Measurements from ENCODE around the gene ZNF576. TPM values are rescaled to one million over a fixed set of nuclear protein-coding genes. Genes with fewer than 3 reads are reported as not detected.
A peak's percentile ranks its signal among the peaks of the same experiment; 100 is the strongest.

ZNF576 gene
- total and polyA plus RNA-seq, 2 of the 13 experiments (the other 11 are each of a cell fraction or from before 2014, with no cell fraction given): 7.2 to 9.6 TPM

GRCh38 chr19:43619262-43620060 lies 23.1 kb downstream of the ZNF576 start, which contains the start of gene ZNF428 (continued):
- TF ChIP-seq ZNF280D (CRISPR knock-in tag; IDR thresholded peaks at IDR 0.05) (peak; percentile 90), ZBED4 (CRISPR knock-in tag; IDR thresholded peaks at IDR 0.05; ENCODE audit: borderline replicate concordance) (no peak), MTA1 (CRISPR knock-in tag; IDR thresholded peaks at IDR 0.05; ENCODE audit: borderline replicate concordance) (peak; percentile 96; the same call in 1 of the 2 replicates), TRIM22 (IDR thresholded peaks at IDR 0.05) (no peak), SP5 (CRISPR knock-in tag; IDR thresholded peaks at IDR 0.05; ENCODE audit: borderline replicate concordance, low read depth) (0 out of 2 replicates have a peak, but pooled peaks have one; percentile 18), AHDC1 (CRISPR knock-in tag; IDR thresholded peaks at IDR 0.05; ENCODE audit: borderline replicate concordance) (no peak; the same call in none of the 2 replicates), CREM (IDR thresholded peaks at IDR 0.05) (peak; percentile 9; the same call in 1 of the 2 replicates), CREM (CRISPR knock-in tag; IDR thresholded peaks at IDR 0.05) (no peak), SP1 (IDR thresholded peaks at IDR 0.05) (no peak), SP1 (CRISPR knock-in tag; IDR thresholded peaks at IDR 0.05) (no peak; the same call in 1 of the 2 replicates), AGO1 (IDR thresholded peaks at IDR 0.05; ENCODE audit: low read depth, low read length, poor library complexity, severe bottlenecking) (peak; percentile 51), PHF20 (CRISPR knock-in tag; IDR thresholded peaks at IDR 0.05) (peak; percentile 70), CHD2 (IDR thresholded peaks at IDR 0.05; ENCODE audit: low read depth, low read length) (peak; percentile 34; the same call in 1 of the 2 replicates)
